ENCODE measurements around the gene ILF3. TPM values are rescaled to one million over a fixed set of nuclear protein-coding genes. Genes with fewer than 3 reads are reported as not detected.

Gene ILF3
- total and polyA plus RNA-seq, 2 experiments from 2014 or later = 573 to 616 TPM

- H3K4me3 ChIP-seq = no peak overlapping the region
- no peaks in the 10 kb centered on the region for H3K4me1 ChIP-seq (ENCODE audit: insufficient read depth)
- H3K27me3 ChIP-seq (ENCODE audit: insufficient read depth) = no peaks in the 10 kb centered on the region
- no peak overlapping the region for H2AFZ ChIP-seq
- peaks cover 100% of the 10 kb centered on the region for H3K36me3 Mint-ChIP-seq (ENCODE audit: low read depth)
- H3K36me3 ChIP-seq (ENCODE audit: insufficient read depth) = peaks cover 92% of the 10 kb centered on the region
- H3K4me3 Mint-ChIP-seq = no peak overlapping the region
- H3K4me2 ChIP-seq = no peak overlapping the region
- H3K9me2 ChIP-seq (ENCODE audit: insufficient read depth) = no peaks in the 10 kb centered on the region
- H3K79me2 ChIP-seq (replicated peaks; ENCODE audit: insufficient read depth) = peaks cover 86% of the 10 kb centered on the region
- no peak for DNase-seq (ENCODE audit: low spot score)
- no peak for TF ChIP-seq EZH2phosphoT487 (IDR thresholded peaks at IDR 0.05; ENCODE audit: unreplicated experiment)
- TF ChIP-seq ZNF114 (CRISPR knock-in tag; IDR thresholded peaks at IDR 0.05) = no peak
- TF ChIP-seq, protein P1, sequence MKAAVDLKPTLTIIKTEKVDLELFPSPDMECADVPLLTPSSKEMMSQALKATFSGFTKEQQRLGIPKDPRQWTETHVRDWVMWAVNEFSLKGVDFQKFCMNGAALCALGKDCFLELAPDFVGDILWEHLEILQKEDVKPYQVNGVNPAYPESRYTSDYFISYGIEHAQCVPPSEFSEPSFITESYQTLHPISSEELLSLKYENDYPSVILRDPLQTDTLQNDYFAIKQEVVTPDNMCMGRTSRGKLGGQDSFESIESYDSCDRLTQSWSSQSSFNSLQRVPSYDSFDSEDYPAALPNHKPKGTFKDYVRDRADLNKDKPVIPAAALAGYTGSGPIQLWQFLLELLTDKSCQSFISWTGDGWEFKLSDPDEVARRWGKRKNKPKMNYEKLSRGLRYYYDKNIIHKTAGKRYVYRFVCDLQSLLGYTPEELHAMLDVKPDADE (IDR thresholded peaks at IDR 0.05) = no peak
- TF ChIP-seq, protein P2, sequence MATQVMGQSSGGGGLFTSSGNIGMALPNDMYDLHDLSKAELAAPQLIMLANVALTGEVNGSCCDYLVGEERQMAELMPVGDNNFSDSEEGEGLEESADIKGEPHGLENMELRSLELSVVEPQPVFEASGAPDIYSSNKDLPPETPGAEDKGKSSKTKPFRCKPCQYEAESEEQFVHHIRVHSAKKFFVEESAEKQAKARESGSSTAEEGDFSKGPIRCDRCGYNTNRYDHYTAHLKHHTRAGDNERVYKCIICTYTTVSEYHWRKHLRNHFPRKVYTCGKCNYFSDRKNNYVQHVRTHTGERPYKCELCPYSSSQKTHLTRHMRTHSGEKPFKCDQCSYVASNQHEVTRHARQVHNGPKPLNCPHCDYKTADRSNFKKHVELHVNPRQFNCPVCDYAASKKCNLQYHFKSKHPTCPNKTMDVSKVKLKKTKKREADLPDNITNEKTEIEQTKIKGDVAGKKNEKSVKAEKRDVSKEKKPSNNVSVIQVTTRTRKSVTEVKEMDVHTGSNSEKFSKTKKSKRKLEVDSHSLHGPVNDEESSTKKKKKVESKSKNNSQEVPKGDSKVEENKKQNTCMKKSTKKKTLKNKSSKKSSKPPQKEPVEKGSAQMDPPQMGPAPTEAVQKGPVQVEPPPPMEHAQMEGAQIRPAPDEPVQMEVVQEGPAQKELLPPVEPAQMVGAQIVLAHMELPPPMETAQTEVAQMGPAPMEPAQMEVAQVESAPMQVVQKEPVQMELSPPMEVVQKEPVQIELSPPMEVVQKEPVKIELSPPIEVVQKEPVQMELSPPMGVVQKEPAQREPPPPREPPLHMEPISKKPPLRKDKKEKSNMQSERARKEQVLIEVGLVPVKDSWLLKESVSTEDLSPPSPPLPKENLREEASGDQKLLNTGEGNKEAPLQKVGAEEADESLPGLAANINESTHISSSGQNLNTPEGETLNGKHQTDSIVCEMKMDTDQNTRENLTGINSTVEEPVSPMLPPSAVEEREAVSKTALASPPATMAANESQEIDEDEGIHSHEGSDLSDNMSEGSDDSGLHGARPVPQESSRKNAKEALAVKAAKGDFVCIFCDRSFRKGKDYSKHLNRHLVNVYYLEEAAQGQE (IDR thresholded peaks at IDR 0.05; ENCODE audit: unreplicated experiment) = no peak
- TF ChIP-seq EZH2 (IDR thresholded peaks at IDR 0.05; ENCODE audit: low read depth, unreplicated experiment) = no peak
- TF ChIP-seq ZNF331 (CRISPR knock-in tag; IDR thresholded peaks at IDR 0.05; ENCODE audit: low read depth) = no peak
- TF ChIP-seq, protein P3, sequence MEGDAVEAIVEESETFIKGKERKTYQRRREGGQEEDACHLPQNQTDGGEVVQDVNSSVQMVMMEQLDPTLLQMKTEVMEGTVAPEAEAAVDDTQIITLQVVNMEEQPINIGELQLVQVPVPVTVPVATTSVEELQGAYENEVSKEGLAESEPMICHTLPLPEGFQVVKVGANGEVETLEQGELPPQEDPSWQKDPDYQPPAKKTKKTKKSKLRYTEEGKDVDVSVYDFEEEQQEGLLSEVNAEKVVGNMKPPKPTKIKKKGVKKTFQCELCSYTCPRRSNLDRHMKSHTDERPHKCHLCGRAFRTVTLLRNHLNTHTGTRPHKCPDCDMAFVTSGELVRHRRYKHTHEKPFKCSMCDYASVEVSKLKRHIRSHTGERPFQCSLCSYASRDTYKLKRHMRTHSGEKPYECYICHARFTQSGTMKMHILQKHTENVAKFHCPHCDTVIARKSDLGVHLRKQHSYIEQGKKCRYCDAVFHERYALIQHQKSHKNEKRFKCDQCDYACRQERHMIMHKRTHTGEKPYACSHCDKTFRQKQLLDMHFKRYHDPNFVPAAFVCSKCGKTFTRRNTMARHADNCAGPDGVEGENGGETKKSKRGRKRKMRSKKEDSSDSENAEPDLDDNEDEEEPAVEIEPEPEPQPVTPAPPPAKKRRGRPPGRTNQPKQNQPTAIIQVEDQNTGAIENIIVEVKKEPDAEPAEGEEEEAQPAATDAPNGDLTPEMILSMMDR (conservative IDR thresholded peaks at IDR 0.05; ENCODE audit: low read depth in 2 of 2) = no peak
- TF ChIP-seq NANOG (IDR thresholded peaks at IDR 0.05; ENCODE audit: borderline replicate concordance) = no peak
- TF ChIP-seq STAT1 (IDR thresholded peaks at IDR 0.05; ENCODE audit: unreplicated experiment) = no peak
- no peak for TF ChIP-seq ZNF462 (CRISPR knock-in tag; IDR thresholded peaks at IDR 0.05)
- no peak for TF ChIP-seq POLR2AphosphoS5 (IDR thresholded peaks at IDR 0.05; ENCODE audit: low read depth)
- TF ChIP-seq JUNB (IDR thresholded peaks at IDR 0.05; ENCODE audit: unreplicated experiment) = no peak
- TF ChIP-seq CREB1 (CRISPR knock-in tag; IDR thresholded peaks at IDR 0.05; ENCODE audit: low read depth) = no peak
- peaks cover 81% of the 10 kb centered on the region for H3F3A ChIP-seq (replicated peaks; ENCODE audit: low read depth)
- no peak for ATAC-seq
- H3K27ac Mint-ChIP-seq = no peak overlapping the region
- H3K27ac ChIP-seq (ENCODE audit: low read depth) = no peak overlapping the region
- peaks cover 27% of the 10 kb centered on the region for H3K27me3 Mint-ChIP-seq (ENCODE audit: insufficient read depth, low read depth, poor library complexity)
- no peaks in the 10 kb centered on the region for H3K4me1 Mint-ChIP-seq
- peaks cover 69% of the 10 kb centered on the region for H4K20me1 ChIP-seq (replicated peaks; ENCODE audit: insufficient read depth)
- H3K9me3 Mint-ChIP-seq = peaks cover 2% of the 10 kb centered on the region; the same call in 1 of the 3 replicates
Observed at GRCh38 chr19:10679743-10680142, 25.6 kb downstream of the ILF3 start.
